Large intestine (tissue), 3 donors: ENCODE results near the gene NF1. TPM values are rescaled to one million over a fixed set of nuclear protein-coding genes. Genes with fewer than 3 reads are reported as not detected.

Experiments used
- DNase-seq, 2 donors: peaks; one replicate each; pipeline versions ENCODE4 v3.0.0 to v3.0.0-alpha.2; 2013
- H3K27ac ChIP-seq: one replicate; pipeline ENCODE4 v1.5.1; 2013; ENCODE audit warnings: low read length
- H3K27me3 ChIP-seq: 2 replicates; pipeline ENCODE4 v1.6.1; 2013; ENCODE audit warnings: low read length; ENCODE audit not compliant: control insufficient read depth, insufficient read depth
- H3K36me3 ChIP-seq: 2 replicates; pipeline ENCODE4 v1.6.1; 2013; ENCODE audit warnings: low read length; ENCODE audit not compliant: control insufficient read depth, insufficient read depth
- H3K4me1 ChIP-seq: one replicate; pipeline ENCODE4 v1.6.1; 2013; ENCODE audit warnings: low read length; ENCODE audit not compliant: control insufficient read depth, insufficient read depth
- H3K4me3 ChIP-seq: one replicate; pipeline ENCODE4 v1.5.1; 2013; ENCODE audit warnings: low read length
- H3K9me3 ChIP-seq: one replicate; pipeline ENCODE4 v1.6.1; 2013; ENCODE audit warnings: mild to moderate bottlenecking, low read depth, low read length, moderate library complexity; ENCODE audit not compliant: control insufficient read depth
- WGBS: methylation state at CpG from one replicate; pipeline ENCODE4 v1.1.5; 2013; ENCODE audit warnings: low lambda C conversion rate; ENCODE audit not compliant: insufficient coverage; 5-methylcytosine and 5-hydroxymethylcytosine counted together
- polyA plus RNA-seq: library from polyadenylated mRNA; unstranded; fragments of 120-200 nt; gene quantifications from one replicate; pipeline ENCODE4 v1.2.1, GENCODE V29; 2013

The NF1 gene
- polyA plus RNA-seq, 1 donor = 25.9 TPM

DNA sequence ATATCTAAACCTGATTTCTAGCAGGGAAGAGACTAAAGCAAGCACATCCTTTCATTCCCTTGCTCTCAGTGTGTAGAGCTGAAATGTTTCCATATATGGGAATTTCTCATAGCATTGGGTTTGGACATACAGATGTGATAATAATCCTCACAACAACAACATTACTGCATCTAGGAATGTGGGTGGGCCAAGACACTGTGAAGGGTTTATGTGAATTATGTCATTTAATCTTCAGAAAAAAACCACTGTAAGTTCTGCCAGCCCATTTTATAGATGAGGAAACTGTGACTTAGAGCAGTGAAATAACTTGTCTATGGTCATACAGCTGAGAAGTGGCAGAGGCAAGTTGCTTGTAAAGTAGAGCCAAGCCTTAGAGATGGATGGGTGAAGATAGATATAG is 197.0 kb downstream of the NF1 start:
- Histone ChIP-seq H3K4me3 (no peak overlapping the region), H3K27me3 (no peaks in the 10 kb centered on the region), H3K36me3 (no peaks in the 10 kb centered on the region), H3K9me3 (no peaks in the 10 kb centered on the region), H3K4me1 (no peaks in the 10 kb centered on the region), H3K27ac (no peak overlapping the region)
- no peak for DNase-seq

DNA sequence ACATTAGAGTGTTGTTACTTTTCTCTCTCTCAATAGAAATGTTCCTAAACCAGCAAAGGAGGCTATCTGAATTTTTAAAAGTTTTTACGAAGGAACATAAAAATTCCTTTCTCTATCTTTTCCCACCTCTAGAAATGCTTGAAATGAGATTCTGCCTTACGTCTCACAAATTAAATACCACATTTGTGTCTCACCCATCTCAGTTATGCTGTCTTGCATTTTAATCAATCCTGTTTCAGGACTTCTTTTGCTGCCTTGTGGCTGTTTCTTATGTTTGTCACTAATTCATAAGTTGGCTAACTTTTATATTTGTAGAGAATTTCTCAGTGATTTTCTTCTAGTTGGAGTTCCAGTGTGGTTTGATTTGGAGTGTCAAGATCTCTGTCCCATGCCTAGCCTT is 198.8 kb downstream of the NF1 start:
- WGBS = 86% methylated on average over 1 of the region's 2 CpGs
- no peak overlapping the region for H3K27ac ChIP-seq
- no peak overlapping the region for H3K4me3 ChIP-seq
- no peak for DNase-seq
- no peaks in the 10 kb centered on the region for H3K4me1 ChIP-seq
- no peaks in the 10 kb centered on the region for H3K9me3 ChIP-seq
- peaks cover 2% of the 10 kb centered on the region for H3K36me3 ChIP-seq
- no peaks in the 10 kb centered on the region for H3K27me3 ChIP-seq

DNA sequence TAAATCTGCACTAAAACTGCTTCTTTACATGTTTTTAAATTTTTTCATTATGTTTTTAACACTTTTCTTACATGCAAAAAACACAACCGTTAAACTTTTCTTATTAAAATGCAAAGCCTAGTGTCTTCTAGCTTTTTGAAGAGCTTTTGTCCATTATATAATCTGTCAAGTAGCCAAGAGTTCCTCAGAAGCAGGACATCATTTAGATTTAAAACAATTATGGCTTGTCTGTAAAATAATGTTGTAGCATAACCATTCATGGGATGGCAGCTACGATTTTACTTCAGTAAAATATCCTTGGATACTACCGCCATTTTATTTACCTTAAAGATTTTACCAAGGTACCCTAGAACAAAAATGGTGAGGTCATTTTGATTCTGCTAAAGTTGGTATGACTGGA is 199.5 kb downstream of the NF1 start:
- Histone ChIP-seq H3K36me3 (peaks cover 2% of the 10 kb centered on the region), H3K9me3 (no peaks in the 10 kb centered on the region), H3K27ac (no peak overlapping the region), H3K27me3 (no peaks in the 10 kb centered on the region), H3K4me3 (no peak overlapping the region), H3K4me1 (no peaks in the 10 kb centered on the region)
- no peak for DNase-seq
- WGBS = 100% methylated on average over 3 of the region's 3 CpGs

DNA sequence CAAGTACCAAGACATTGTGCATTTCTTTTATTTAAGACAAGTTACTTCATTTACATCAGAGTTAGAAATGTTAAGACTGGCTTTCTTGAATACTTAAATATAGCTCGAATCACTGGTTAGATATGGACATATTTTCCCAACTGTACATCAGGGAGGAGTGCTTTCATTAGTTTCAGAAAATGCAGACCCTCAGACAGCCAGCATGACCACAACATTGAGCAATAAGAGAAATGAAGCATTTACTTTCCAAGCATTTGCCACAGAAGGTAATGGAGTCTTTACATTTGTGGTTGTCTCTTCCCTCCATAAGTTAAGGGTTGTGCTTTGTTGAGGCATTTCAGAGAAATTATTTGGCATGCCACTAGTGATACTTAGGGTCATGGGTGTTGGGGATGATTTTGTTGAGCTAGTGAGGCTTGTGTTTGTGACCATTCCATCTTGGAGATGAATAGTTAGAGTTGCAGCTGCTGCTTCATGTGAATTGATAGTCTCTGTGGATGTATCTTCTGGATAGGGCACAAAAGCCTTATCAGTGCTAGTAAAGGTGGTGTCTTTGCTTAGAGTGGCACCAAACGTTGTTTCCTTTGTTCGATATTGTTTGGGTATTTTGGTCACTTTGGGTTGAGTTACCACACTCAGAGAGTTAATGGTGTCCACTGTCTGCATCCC is 200.2 kb downstream of the NF1 start:
- Histone ChIP-seq H3K27me3 (no peaks in the 10 kb centered on the region), H3K4me1 (no peaks in the 10 kb centered on the region), H3K36me3 (peaks cover 2% of the 10 kb centered on the region), H3K9me3 (no peaks in the 10 kb centered on the region), H3K27ac (no peak overlapping the region), H3K4me3 (no peak overlapping the region)
- no CpG with 5 or more reads among the region's 3 CpGs for WGBS
- no peak for DNase-seq

DNA sequence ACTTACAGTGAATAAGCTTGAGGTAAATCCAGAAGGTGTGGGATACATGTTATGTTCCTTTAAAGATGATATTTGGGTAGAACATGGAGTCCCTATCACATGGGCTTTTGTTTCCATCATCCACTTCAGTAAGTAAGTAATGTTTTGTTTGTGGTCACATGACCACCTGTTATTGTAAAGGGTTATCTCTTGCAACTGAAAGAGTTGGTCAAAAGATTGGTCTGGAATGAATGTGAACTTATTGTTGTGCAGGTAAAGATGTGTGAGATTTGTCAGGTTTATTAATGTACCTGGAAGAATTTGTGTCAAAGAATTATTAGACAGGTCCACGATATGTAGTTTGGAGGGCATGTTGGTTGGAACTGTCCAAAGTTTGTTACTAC is 200.7 kb downstream of the NF1 start:
- no peak overlapping the region for H3K4me3 ChIP-seq
- no peaks in the 10 kb centered on the region for H3K27me3 ChIP-seq
- DNase-seq = no peak
- WGBS = no CpG with 5 or more reads among the region's 1 CpG
- H3K4me1 ChIP-seq = no peaks in the 10 kb centered on the region
- H3K36me3 ChIP-seq = peaks cover 2% of the 10 kb centered on the region
- H3K9me3 ChIP-seq = no peaks in the 10 kb centered on the region
- no peak overlapping the region for H3K27ac ChIP-seq

DNA sequence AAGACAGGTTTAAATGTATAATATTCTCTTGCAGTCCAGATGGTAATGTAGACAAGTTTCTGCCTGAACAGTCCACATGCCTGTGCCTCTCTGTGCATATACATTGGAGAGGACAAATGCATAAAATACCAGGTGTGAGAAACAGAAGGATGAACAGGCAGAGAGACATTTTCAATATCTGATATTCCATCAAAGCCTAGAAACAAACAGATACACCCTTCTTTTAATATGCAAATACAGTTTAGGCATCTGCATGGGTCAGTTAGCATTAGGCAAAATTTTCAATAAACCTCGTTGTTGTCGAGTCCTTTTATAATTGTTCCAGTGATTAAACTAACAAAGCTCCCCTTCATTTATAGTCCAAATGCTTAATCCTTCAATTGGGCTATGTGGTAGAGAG is 201.4 kb downstream of the NF1 start:
- Histone ChIP-seq H3K36me3 (peaks cover 2% of the 10 kb centered on the region), H3K9me3 (no peaks in the 10 kb centered on the region), H3K4me1 (no peaks in the 10 kb centered on the region), H3K4me3 (no peak overlapping the region), H3K27me3 (no peaks in the 10 kb centered on the region), H3K27ac (no peak overlapping the region)
- 100% methylated on average over 2 of the region's 2 CpGs for WGBS
- no peak for DNase-seq

DNA sequence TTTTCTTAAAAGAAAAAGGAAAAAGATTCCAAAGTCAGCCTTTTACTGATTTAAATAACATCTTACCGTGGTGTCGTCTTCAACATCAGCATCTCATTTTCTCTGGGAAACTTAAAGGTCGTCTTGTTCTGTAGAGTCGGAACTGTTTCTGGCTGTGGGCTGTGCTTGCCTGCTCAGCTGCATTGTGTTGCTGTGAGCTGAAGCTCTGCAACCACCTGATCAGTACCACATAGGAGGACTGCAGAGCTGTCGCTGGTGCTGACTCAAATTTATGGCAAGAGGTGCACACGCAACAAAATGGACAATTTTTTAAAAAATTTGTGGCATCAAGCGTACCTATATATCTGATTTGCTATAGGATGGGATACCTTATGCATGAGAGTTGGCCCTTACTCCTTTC is 202.3 kb downstream of the NF1 start, which contains the start of gene OMG:
Gene OMG, minus strand, starts transcription at position 150 of the 400 bp plus-strand sequence. CDS start 908 bp downstream, outside the sequence.
- no peak within 1 kb of the TSS for H3K4me3 ChIP-seq
- DNase-seq = no peak
- H3K36me3 ChIP-seq = peaks cover 2% of the 10 kb centered on the region
- no CpG with 5 or more reads among the region's 7 CpGs for WGBS
- H3K4me1 ChIP-seq = no peaks in the 10 kb centered on the region
- no peaks in the 10 kb centered on the region for H3K27me3 ChIP-seq
- no peak within 1 kb of the TSS for H3K27ac ChIP-seq
- no peaks in the 10 kb centered on the region for H3K9me3 ChIP-seq

DNA sequence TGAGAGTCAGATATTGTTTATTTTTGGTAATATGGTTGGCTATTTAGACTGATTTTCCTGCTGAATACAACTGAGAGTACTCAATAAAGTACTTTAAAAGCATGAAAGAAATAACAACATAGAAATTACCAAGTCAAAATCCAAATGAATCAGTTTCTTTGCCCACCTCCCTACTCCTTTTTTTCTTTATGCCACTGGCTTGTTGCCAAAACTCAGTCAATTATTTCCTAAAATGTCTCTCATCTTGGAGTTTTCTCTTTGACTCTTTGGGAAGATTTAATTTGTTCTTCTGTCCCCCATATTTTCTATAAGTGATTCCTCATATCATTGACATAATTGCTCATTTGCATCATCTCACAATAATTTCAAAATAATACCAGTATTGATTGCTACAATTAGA is 204.8 kb downstream of the NF1 start:
- no peak overlapping the region for H3K4me3 ChIP-seq
- H3K27ac ChIP-seq = no peak overlapping the region
- no peak for DNase-seq
- peaks cover 2% of the 10 kb centered on the region for H3K36me3 ChIP-seq
- H3K9me3 ChIP-seq = no peaks in the 10 kb centered on the region
- H3K4me1 ChIP-seq = no peaks in the 10 kb centered on the region
- H3K27me3 ChIP-seq = no peaks in the 10 kb centered on the region

DNA sequence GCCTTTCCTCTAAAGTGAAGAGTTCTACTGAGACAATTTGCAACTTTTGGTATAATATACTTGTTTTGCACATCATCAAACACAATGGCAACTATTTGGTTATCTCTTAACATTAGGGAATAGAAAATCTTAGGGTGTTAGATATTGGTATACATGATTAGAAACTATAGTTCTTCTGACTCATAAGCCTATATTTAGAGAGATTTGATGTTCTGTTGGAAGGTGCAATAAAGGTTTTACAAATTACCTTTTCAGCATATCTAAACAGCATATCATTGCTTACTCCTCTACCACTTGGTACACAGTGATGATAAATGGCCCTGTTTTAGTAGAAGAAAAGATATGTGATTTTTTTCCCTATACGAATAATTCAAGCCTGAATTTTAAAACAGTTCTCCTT is 212.9 kb downstream of the NF1 start:
- WGBS = 86% methylated on average over 1 of the region's 1 CpG
- Histone ChIP-seq H3K27me3 (no peaks in the 10 kb centered on the region), H3K9me3 (no peaks in the 10 kb centered on the region), H3K4me1 (no peaks in the 10 kb centered on the region), H3K4me3 (no peak overlapping the region), H3K27ac (no peak overlapping the region), H3K36me3 (no peaks in the 10 kb centered on the region)
- no peak for DNase-seq

DNA sequence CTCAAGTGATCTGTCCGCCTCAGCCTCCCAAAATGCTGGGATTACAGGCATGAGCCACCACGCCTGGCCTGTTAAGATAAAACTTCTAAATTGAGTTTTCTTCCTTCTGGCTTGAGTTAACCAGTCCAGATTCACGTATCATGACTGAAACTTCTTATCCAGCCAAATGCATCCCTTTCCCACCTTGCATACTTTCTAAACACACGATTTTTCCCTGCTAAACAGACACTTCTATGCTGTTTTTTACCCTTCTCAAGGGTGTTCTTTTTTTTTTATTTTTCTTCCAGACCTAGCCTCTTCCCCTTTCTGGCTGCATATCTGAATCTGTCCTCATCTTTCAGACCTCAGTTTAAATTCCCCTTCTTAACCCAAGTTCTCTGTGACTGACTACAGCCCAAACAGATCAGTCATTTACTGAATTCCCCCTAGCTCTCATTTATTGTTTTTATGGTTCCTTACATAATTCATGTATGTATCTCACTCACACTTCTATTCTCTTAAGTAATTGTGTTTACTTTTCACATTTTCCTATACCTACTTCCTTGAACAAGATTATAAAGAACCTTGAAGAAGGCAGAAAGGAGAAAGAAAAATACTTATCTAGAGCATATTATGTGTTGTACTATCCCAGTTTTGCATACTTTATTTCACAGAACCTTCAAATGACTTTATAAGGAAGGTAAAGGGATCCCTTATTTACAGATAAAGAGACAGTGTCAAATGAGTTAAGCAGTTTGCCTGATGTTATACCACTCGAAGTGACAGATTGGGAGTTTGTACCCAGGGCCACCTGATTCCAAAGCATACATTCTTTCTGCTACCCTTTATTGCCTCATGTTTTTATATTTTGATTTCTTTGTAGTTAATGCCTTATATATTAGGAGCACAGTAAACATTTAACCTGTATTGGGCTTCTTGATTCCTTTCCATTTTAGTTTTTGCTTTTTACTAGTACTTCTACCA is 213.9 kb downstream of the NF1 start:
- Histone ChIP-seq H3K27ac (peak overlapping the region; percentile 5), H3K27me3 (no peaks in the 10 kb centered on the region), H3K4me1 (no peaks in the 10 kb centered on the region), H3K4me3 (no peak overlapping the region), H3K36me3 (no peaks in the 10 kb centered on the region), H3K9me3 (no peaks in the 10 kb centered on the region)
- 37% methylated on average over 2 of the region's 5 CpGs for WGBS
- peak in 1 of 2 donors; percentile 61 for DNase-seq
